Activated T-cell treated with anti-CD3 and anti-CD28 coated beads, Interleukin-2, amount 50 U/mL, for 72 hours (primary cell): ENCODE measurements around the gene TFAP2B. TPM values are rescaled to one million over a fixed set of nuclear protein-coding genes. Genes with fewer than 3 reads are reported as not detected.

ENCODE experiments used
- ATAC-seq, 2 donors: fragments of 150-1000 bp; cut with Tn5 transposase; replicated peaks in 1 of 2; 2 replicates each; pipeline ENCODE4 v1.10.0; 2021; ENCODE audit warnings: moderate library complexity in 2 of 2, mild to moderate bottlenecking in 1 of 2
- DNase-seq, 2 donors: peaks; one replicate each; pipeline ENCODE4 v3.0.0; 2021 to 2022; ENCODE audit warnings: mixed read lengths in 1 of 2
- H3K27ac Mint-ChIP-seq: one replicate; pipeline ENCODE4 v1.8.0; 2022; ENCODE audit warnings: mild to moderate bottlenecking, moderate library complexity, mixed read lengths
- H3K27me3 Mint-ChIP-seq: one replicate; pipeline ENCODE4 v1.8.0; 2022; ENCODE audit warnings: low read depth, mixed read lengths
- H3K36me3 Mint-ChIP-seq, 2 donors: one replicate each; pipeline ENCODE4 v1.8.0; 2022; ENCODE audit warnings: mixed read lengths in 2 of 2, mild to moderate bottlenecking in 1 of 2; ENCODE audit not compliant: insufficient read depth in 2 of 2
- H3K4me1 Mint-ChIP-seq: one replicate; pipeline ENCODE4 v1.8.0; 2022; ENCODE audit warnings: low read depth, mixed read lengths
- H3K4me3 Mint-ChIP-seq, 2 donors: one replicate each; pipeline ENCODE4 v1.8.0; 2022; ENCODE audit warnings: mild to moderate bottlenecking in 2 of 2, mixed read lengths in 2 of 2, moderate library complexity in 2 of 2
- H3K9me3 Mint-ChIP-seq, 2 donors: one replicate each; pipeline ENCODE4 v1.8.0; 2022; ENCODE audit warnings: mixed read lengths in 2 of 2
- total RNA-seq, 2 donors: library from RNA; stranded (reverse); gene quantifications; one replicate each; pipeline ENCODE4 v1.2.3, GENCODE V29; 2022

The TFAP2B gene
- total RNA-seq, 2 donors from 2014 or later = not detected

- Mint-ChIP-seq H3K27me3 (peaks cover 76% of the 10 kb centered on the region), H3K36me3 (peaks cover 0 to 5% of the 10 kb centered on the region in 2 donors), H3K27ac (no peak overlapping the region)
Observed at GRCh38 chr6:50829898-50830444, 11.3 kb downstream of the TFAP2B start.

DNA sequence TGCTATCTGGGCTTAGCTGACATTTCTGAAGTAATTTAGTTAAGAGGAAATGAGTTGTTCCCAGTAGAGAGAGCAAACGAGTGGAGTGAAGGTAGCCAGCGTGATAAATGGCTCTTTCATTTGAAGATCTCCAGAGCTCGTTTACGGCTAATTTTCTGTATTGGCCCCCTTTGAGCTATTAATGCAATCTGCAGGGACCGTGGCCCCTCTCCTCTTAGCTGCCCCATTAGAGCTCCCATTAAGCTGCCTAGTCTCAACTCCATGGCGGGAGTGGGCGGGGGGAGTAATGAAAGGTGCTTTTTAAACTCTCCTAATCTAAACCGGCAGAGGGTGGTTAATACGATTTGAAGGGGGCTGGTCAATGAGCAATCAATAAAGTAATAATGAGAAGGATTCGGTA is 12.5 kb downstream of the TFAP2B start:
- DNase-seq (no peak), ATAC-seq (no peak)
- H3K4me1 Mint-ChIP-seq = no peaks in the 10 kb centered on the region
- no peak overlapping the region for H3K27ac Mint-ChIP-seq
- H3K4me3 Mint-ChIP-seq = no peak overlapping the region
- H3K27me3 Mint-ChIP-seq = peaks cover 73% of the 10 kb centered on the region
- no peaks in the 10 kb centered on the region for H3K36me3 Mint-ChIP-seq
- H3K9me3 Mint-ChIP-seq = peaks cover 0 to 2% of the 10 kb centered on the region in 2 donors

More at GRCh38 chr6:50829898-50830444, 11.3 kb downstream of the TFAP2B start:
- Mint-ChIP-seq H3K9me3 (peaks cover 2% of the 10 kb centered on the region in 2 donors), H3K4me1 (no peaks in the 10 kb centered on the region), H3K4me3 (no peak overlapping the region)
- ATAC-seq (no peak), DNase-seq (no peak)

GRCh38 chr6:50832912-50833311 is 14.2 kb downstream of the TFAP2B start:
- H3K27me3 Mint-ChIP-seq = peaks cover 74% of the 10 kb centered on the region
- H3K27ac Mint-ChIP-seq = no peak overlapping the region
- no peaks in the 10 kb centered on the region for H3K4me1 Mint-ChIP-seq

GRCh38 chr6:50834929-50835410 is 16.3 kb downstream of the TFAP2B start:
- Mint-ChIP-seq H3K27me3 (peaks cover 78% of the 10 kb centered on the region), H3K4me3 (no peak overlapping the region), H3K9me3 (peaks cover 0 to 2% of the 10 kb centered on the region in 2 donors), H3K4me1 (no peaks in the 10 kb centered on the region), H3K36me3 (no peaks in the 10 kb centered on the region), H3K27ac (no peak overlapping the region)
- ATAC-seq = no peak
- no peak for DNase-seq

More at GRCh38 chr6:50832912-50833311, 14.2 kb downstream of the TFAP2B start:
- no peak for ATAC-seq
- no peak for DNase-seq
- peaks cover 0 to 2% of the 10 kb centered on the region in 2 donors for H3K9me3 Mint-ChIP-seq
- H3K36me3 Mint-ChIP-seq = no peaks in the 10 kb centered on the region
- H3K4me3 Mint-ChIP-seq = no peak overlapping the region

- Mint-ChIP-seq H3K9me3 (peaks cover 0 to 2% of the 10 kb centered on the region in 2 donors), H3K36me3 (no peaks in the 10 kb centered on the region), H3K27me3 (peaks cover 78% of the 10 kb centered on the region), H3K4me1 (no peaks in the 10 kb centered on the region), H3K4me3 (no peak overlapping the region), H3K27ac (no peak overlapping the region)
- no peak for DNase-seq
- no peak for ATAC-seq
Observed at GRCh38 chr6:50836231-50836630, 17.6 kb downstream of the TFAP2B start.

GRCh38 chr6:50837589-50838445 is 19.1 kb downstream of the TFAP2B start:
- H3K27me3 Mint-ChIP-seq = peaks cover 79% of the 10 kb centered on the region
- DNase-seq (no peak), ATAC-seq (no peak)

GRCh38 chr6:50840112-50840810 is 21.6 kb downstream of the TFAP2B start:
- no peaks in the 10 kb centered on the region for H3K36me3 Mint-ChIP-seq
- ATAC-seq = no peak
- H3K4me3 Mint-ChIP-seq = no peak overlapping the region
- no peaks in the 10 kb centered on the region for H3K4me1 Mint-ChIP-seq
- H3K27ac Mint-ChIP-seq = no peak overlapping the region
- H3K27me3 Mint-ChIP-seq = peaks cover 88% of the 10 kb centered on the region
- no peak for DNase-seq
- H3K9me3 Mint-ChIP-seq = no peaks in the 10 kb centered on the region

More at GRCh38 chr6:50837589-50838445, 19.1 kb downstream of the TFAP2B start:
- Mint-ChIP-seq H3K4me1 (no peaks in the 10 kb centered on the region), H3K4me3 (no peak overlapping the region), H3K36me3 (no peaks in the 10 kb centered on the region), H3K9me3 (no peaks in the 10 kb centered on the region), H3K27ac (no peak overlapping the region)

DNA sequence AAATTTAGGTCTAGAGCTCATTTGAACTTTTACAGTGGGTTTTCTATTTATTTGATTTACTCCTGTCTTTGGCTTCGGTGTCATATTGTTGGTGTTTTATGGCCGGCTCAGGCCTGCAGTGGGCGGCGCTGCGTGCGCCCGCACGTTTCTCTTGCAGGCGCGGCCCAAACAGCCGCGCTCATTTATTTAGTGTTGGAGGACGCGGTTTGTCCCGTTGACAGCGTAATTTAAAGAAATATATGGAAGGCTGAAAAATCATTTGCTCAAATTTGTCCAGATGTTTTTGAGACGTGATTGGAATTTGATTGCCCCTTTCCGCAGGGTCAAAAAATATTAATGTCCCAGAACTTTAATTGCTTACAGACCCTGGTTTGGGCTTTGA is 22.1 kb downstream of the TFAP2B start:
- Mint-ChIP-seq H3K27me3 (peaks cover 88% of the 10 kb centered on the region), H3K27ac (no peak overlapping the region), H3K36me3 (no peaks in the 10 kb centered on the region), H3K4me3 (no peak overlapping the region), H3K4me1 (no peaks in the 10 kb centered on the region), H3K9me3 (no peaks in the 10 kb centered on the region)
- no peak for ATAC-seq
- DNase-seq = no peak

DNA sequence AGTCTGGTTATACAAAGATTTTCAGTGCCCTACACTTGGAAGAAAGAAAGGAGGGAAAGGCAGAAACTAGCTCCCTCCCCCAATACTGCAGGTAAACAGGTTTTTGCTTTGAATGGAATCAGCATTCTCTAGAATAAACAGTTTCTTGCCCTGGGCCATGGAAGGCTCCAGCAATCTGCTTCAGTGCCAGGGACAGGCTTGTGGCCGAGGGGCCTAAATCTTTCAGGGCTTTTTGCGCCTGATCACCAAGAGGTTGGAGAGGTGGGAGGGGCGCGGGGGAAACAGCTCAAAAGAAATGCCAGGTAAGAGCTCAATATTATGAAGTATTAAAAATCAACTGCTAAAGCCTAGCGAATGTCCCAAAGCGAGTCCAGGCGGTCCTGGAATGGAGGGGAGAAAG is 23.8 kb downstream of the TFAP2B start:
- no peak for DNase-seq
- Mint-ChIP-seq H3K27me3 (peaks cover 87% of the 10 kb centered on the region), H3K36me3 (no peaks in the 10 kb centered on the region), H3K27ac (no peak overlapping the region), H3K4me3 (no peak overlapping the region), H3K4me1 (no peaks in the 10 kb centered on the region), H3K9me3 (peaks cover 0 to 2% of the 10 kb centered on the region in 2 donors)
- ATAC-seq = no peak

GRCh38 chr6:50842861-50843384 is 24.3 kb downstream of the TFAP2B start:
- Mint-ChIP-seq H3K36me3 (no peaks in the 10 kb centered on the region), H3K27ac (peak overlapping the region; percentile 42), H3K9me3 (peaks cover 0 to 2% of the 10 kb centered on the region in 2 donors), H3K4me3 (no peak overlapping the region), H3K4me1 (no peaks in the 10 kb centered on the region), H3K27me3 (peaks cover 87% of the 10 kb centered on the region)
- DNase-seq (no peak), ATAC-seq (no peak)

- H3K27ac Mint-ChIP-seq = no peak overlapping the region
- ATAC-seq = no peak
- peaks cover 0 to 2% of the 10 kb centered on the region in 2 donors for H3K9me3 Mint-ChIP-seq
- no peak overlapping the region for H3K4me3 Mint-ChIP-seq
- no peak for DNase-seq
- H3K27me3 Mint-ChIP-seq = peaks cover 87% of the 10 kb centered on the region
- H3K36me3 Mint-ChIP-seq = no peaks in the 10 kb centered on the region
- no peaks in the 10 kb centered on the region for H3K4me1 Mint-ChIP-seq
Observed at GRCh38 chr6:50843842-50844241, 25.2 kb downstream of the TFAP2B start.

GRCh38 chr6:50845499-50846143 is 26.9 kb downstream of the TFAP2B start:
- Mint-ChIP-seq H3K27me3 (peaks cover 85% of the 10 kb centered on the region), H3K4me1 (no peaks in the 10 kb centered on the region), H3K27ac (no peak overlapping the region), H3K36me3 (no peaks in the 10 kb centered on the region), H3K9me3 (peaks cover 0 to 2% of the 10 kb centered on the region in 2 donors), H3K4me3 (no peak overlapping the region)
- DNase-seq (no peak), ATAC-seq (no peak)
